T-helper 1 cell (primary cell): ENCODE data around the gene CNTN4.

ENCODE experiments used
- DNase-seq, 5 donors: peaks; one replicate each; pipeline ENCODE4 v3.0.0-alpha.2; 2012 to 2020

CNTN4 gene

DNA sequence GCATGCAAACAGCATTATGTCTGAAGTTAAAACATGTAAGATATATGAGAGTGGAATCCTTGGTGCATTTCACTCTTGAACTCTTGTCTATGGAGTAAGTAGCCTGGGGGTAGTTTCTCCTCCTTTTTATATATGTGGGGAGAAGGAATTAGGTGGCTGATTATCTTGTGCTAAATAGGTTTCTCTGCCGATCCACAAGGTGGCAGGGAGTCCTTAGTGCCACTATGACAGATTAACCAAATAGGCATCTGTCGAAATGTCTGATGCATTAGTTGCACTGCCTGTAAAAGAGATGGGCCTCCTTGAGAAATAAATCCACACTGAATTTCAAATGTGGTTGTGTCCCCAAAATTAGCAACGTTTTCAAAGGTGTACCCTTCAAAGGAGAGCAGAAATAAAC lies 170.1 kb downstream of the CNTN4 start:
- no peak for DNase-seq

- no peak for DNase-seq
Measured at GRCh38 chr3:2274526-2274925, 175.9 kb downstream of the CNTN4 start.

- DNase-seq = no peak
Measured at GRCh38 chr3:2283818-2284217, 185.2 kb downstream of the CNTN4 start.

DNA sequence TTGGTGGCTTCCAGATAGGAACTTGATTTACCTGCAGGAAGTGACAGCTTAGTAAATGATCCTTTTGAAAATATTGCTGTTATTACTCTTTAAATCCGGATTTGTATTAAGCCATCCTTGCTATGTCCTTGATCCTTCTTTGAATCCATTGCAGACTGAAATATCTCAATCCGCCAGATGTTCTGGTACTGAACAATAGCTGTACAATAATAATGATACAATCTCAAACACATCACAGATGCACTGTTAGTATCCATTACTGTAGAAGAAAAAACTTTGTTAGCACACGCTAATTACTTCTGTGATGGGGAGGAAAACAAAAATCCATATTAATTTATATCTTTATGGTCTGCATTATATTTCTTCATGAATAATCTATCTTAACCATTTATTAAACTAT lies 202.3 kb downstream of the CNTN4 start:
- DNase-seq = no peak

GRCh38 chr3:2301361-2301760 lies 202.7 kb downstream of the CNTN4 start:
- no peak for DNase-seq

DNA sequence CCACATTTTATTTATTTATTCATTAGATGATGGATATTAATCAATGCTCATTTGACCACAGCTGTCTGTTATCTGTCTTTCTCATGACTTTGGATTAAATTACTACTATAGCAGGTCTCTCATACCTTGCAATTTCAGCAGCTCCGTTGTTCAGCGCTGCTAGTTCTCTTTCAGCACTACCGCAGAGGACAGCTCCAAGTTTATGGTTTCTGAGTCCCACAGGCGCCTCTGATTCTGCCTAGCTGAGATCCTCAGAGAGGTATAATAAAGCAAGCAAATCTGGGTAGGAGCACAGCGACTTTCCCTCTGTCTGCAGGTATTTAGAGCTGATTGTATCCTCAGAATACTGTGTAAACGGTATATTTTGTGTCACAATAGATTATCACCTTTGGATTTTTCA lies 204.9 kb downstream of the CNTN4 start:
- DNase-seq = no peak

GRCh38 chr3:2311022-2311421 lies 212.4 kb downstream of the CNTN4 start:
- DNase-seq = no peak

DNA sequence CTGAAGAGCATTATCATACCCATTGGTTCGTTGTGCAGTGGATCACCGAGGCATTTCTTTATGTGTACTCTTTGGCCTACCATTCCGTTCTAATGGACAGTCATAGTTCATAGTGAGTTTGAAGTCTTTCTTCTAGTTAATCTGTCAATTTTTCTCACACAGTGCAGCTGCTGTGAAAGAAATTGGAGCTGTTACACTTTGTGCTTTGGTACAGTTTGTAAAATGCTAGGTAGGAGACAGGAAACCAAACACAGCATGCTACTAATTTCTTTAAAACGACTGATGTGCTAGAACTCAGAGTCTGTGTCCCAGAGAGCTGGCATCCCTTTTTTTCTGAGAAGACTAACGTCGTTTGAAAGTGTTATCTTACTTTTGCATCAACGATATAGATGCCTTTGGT lies 218.9 kb downstream of the CNTN4 start:
- DNase-seq = no peak

- DNase-seq = no peak
Measured at GRCh38 chr3:2334921-2335320, 236.3 kb downstream of the CNTN4 start.

- DNase-seq = no peak
Measured at GRCh38 chr3:2343031-2343682, 244.5 kb downstream of the CNTN4 start.

- no peak for DNase-seq
Measured at GRCh38 chr3:2352134-2352762, 253.6 kb downstream of the CNTN4 start.

- DNase-seq = no peak
Measured at GRCh38 chr3:2354702-2355101, 256.0 kb downstream of the CNTN4 start.

DNA sequence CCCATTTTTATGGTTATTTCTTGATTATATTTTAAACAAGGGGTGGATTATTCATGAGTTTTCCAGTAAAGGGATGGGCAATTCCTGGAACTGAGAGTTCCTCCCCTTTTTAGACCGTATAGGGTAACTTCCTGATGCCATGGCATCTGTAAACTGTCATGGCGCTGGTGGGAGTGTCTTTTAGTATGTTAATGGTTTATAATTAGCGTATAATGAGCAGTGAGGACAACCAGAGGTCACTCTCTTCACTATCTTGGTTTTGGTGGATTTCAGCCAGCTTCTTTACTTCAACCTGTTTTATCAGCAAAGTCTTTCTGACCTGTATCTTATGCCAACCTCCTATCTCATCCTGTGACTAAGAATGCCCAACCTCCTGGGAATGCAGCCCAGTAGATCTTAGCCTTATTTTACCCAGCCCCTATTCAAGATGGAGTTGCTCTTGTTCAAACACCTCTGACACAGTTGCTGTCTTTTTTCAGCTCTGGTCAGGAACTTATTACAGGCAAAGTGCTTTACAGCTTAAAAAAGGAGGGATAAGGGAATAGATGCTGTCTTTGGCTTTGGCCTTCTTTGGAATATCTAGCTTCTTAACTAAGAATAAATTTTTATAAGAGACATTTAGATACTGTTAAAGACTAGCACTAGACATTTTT lies 257.8 kb downstream of the CNTN4 start:
- no peak for DNase-seq

- DNase-seq = no peak
Measured at GRCh38 chr3:2360815-2361214, 262.1 kb downstream of the CNTN4 start.

DNA sequence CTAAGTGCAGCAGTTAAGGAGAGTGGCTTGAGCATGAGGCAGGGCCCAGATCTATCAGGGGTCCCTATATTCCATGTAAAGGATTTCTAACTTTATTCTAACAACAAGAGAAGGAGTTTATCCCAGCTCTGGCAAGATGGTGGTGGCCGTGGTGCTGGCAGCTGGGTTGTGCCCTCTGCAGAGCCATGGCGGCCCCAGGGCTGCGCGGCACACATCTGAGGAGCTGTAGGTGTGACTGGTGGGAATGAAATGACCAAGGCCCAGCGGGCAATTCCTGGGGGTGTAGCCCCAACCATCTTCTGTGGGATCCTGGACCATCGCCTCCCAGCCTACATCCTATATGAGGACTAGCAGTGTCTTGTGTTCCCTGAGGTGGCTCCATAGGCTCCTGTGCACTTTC lies 263.5 kb downstream of the CNTN4 start:
- no peak for DNase-seq

DNA sequence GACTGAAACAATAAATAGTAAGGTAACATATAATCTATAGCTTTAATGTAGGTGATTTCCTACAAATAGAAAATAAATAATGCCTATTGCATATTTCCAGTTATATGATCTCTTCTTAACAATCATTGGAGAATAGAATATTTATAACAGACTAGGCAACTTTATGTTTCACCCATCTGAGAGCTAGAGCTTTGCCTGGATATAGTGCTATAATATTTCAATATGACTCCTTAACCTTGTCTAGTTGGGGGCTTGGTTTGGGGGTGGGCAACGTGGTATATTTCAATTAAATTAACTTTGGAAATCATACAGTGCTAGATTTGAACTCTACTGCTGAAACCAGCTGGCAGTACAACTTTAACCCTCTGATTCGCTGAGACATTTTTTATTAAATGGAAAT lies 265.2 kb downstream of the CNTN4 start:
- no peak for DNase-seq

DNA sequence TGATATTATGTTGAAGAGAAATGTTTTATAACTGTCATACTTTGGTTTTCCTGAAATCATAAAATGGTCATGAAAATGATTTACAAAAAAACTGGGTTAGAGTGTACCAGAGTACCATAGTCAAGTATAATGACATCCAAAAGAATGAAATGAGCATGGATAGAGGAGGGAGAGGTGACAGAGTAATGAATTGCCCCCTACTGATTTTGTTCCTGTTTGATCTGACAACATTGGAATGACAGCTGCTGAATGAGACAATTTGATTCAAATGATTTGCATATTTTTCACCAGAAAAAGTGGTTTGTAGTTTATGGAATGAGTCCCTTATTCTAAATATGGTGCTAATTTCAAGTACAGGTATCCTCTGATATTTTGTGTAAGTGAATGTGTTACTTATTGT lies 271.7 kb downstream of the CNTN4 start:
- DNase-seq = no peak

GRCh38 chr3:2372306-2372705 lies 273.6 kb downstream of the CNTN4 start:
- no peak for DNase-seq

- DNase-seq = no peak
Measured at GRCh38 chr3:2375376-2375775, 276.7 kb downstream of the CNTN4 start.

DNA sequence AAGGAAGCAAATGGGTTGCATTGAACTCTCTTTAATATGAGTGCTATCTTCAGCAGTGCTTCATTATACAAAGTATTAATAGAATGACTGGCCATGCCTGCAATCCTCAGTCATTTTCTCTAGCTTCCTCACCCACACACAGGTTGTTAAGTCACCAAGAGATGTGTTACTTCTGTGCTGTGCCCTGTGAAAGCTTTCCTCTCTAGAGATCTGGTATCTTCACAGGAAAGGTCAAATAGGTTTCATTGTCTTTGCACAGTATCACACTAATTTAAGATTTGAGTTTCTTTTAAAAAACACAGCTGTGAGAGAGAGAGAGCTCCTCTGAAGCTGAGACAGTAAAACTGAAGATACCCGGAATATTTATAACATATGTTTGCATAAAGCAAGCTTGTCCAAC lies 278.6 kb downstream of the CNTN4 start:
- DNase-seq = no peak

GRCh38 chr3:2390926-2391532 lies 292.4 kb downstream of the CNTN4 start:
- DNase-seq = no peak

DNA sequence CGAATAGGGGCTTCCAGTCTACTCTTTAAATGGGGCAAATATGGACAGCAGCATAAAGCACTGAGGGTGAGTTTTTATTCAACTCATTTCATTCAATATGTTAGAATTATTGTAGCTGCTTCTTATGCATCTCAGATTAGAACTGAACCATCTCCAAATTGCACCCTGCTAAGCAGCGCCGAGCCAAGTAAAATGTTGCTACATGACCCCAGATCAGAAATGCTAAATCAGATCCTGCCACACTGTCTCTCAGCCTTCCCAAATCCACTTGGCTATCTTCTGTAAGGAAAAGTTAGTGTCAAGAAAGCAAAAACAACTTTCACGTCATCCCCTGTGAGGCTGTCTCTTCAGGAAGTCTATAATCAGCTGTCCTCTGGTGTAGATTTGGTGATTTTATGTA lies 293.2 kb downstream of the CNTN4 start:
- no peak for DNase-seq

DNA sequence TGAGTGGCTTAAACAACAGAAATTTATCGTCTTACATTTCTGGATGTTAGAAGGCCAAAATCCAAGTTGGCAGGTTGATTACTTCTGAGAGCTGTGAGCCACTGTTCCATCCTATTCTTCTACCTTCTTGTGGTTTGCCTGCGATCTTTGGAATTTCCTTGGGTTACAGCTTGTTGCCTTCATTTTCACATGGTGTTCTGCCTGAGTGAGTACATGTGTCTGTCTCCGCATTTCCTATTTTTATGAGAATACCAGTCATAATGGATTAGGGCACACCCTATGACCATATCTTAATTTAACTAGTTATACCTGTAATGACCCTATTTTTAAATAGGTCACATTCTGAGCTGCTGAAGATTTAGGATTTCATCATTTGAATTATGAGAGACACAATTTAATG lies 294.3 kb downstream of the CNTN4 start:
- no peak for DNase-seq

GRCh38 chr3:2415083-2415482 lies 316.4 kb downstream of the CNTN4 start:
- DNase-seq = no peak
